LNCaP clone FGC (cell line): Measurements from ENCODE around the gene SYN1.

Source experiments
- DNase-seq: peaks from one replicate; pipeline ENCODE4 v3.0.0-alpha.2; 2011; ENCODE audit warnings: low read depth
- H3K4me3 ChIP-seq: 2 replicates; pipeline ENCODE4 v1.5.1; 2011; ENCODE audit warnings: mild to moderate bottlenecking, low read depth, low read length, control low read depth
- TF ChIP-seq, protein P1 (sequence below): IDR thresholded peaks from 2 replicates; pipeline ENCODE4 v1.5.1; 2012; ENCODE audit warnings: mild to moderate bottlenecking; ENCODE audit not compliant: control insufficient read depth, insufficient read depth; ENCODE audit errors: extremely low read depth

SYN1 gene

GRCh38 chrX:47587091-47587891 lies 32.4 kb downstream of the SYN1 start:
- no peak for DNase-seq
- H3K4me3 ChIP-seq = no peak overlapping the region
- TF ChIP-seq, protein P1, sequence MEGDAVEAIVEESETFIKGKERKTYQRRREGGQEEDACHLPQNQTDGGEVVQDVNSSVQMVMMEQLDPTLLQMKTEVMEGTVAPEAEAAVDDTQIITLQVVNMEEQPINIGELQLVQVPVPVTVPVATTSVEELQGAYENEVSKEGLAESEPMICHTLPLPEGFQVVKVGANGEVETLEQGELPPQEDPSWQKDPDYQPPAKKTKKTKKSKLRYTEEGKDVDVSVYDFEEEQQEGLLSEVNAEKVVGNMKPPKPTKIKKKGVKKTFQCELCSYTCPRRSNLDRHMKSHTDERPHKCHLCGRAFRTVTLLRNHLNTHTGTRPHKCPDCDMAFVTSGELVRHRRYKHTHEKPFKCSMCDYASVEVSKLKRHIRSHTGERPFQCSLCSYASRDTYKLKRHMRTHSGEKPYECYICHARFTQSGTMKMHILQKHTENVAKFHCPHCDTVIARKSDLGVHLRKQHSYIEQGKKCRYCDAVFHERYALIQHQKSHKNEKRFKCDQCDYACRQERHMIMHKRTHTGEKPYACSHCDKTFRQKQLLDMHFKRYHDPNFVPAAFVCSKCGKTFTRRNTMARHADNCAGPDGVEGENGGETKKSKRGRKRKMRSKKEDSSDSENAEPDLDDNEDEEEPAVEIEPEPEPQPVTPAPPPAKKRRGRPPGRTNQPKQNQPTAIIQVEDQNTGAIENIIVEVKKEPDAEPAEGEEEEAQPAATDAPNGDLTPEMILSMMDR = no peak

DNA sequence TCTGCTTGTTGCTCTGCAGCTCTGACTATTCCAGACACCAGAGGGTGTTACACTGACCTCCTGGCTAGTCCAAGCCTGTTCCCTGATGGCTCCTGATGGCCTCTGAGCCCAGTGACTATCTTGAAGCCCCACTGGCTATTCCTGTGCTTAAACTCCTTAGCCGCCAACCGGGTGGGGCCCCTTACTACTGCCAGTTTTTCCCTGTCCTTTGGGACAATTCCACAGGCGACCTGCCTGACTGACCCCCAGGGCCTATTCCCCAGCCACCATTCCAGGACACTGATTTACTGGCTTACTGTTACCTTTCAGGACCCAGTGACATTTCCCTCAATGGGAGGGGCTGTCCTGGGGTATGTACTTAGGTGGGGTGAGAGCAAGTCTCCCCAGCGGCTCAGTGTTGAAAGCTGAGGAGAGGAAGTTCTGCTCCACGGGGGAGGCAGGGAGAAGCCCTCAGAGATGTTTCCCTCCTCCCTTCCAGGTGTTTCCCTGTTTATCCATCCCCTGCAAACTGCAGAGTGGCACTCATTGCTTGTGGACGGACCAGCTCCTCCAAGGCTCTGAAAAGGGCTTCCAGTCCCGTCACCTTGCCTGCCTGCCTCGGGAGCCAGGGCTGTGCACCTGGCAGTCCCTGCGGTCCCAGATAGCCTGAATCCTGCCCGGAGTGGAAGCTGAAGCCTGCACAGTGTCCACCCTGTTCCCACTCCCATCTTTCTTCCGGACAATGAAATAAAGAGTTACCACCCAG lies 33.4 kb downstream of the SYN1 start:
- TF ChIP-seq, protein P1 = no peak
- no peak overlapping the region for H3K4me3 ChIP-seq
- no peak for DNase-seq

- TF ChIP-seq, protein P1 = no peak
- DNase-seq = no peak
- H3K4me3 ChIP-seq = no peak overlapping the region
Observed at GRCh38 chrX:47585273-47585672, 34.4 kb downstream of the SYN1 start.

- no peak for DNase-seq
- H3K4me3 ChIP-seq = no peak overlapping the region
- TF ChIP-seq, protein P1 = no peak
Observed at GRCh38 chrX:47584714-47585113, 34.9 kb downstream of the SYN1 start.

DNA sequence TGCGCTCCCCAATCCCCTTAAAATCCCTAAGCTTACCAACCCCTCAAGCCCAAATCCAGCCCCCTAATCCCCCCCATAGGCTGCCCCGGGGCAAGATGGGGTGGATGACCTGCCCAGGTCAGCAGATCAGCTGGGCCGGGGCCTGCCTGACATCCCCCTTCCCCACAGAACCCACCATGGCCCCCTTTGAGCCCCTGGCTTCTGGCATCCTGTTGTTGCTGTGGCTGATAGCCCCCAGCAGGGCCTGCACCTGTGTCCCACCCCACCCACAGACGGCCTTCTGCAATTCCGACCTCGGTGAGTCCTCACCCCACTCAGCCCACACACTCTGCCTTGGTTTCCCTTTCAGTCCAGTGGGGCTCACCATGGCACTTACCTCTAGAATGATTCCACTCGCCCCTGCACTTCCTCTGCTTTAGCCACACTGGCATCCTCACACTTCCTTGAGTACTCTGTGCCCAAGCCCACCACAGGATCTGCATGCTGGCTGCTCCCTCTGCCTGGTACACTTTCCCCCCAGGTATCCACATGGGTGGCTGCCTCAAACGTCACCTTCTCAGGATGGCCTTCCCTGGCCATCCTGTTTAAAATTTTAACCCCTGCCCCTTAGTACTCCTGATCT lies 36.3 kb downstream of the SYN1 start:
- TF ChIP-seq, protein P1 = no peak
- H3K4me3 ChIP-seq = no peak overlapping the region
- no peak for DNase-seq

- no peak within 1 kb of the TSS for H3K4me3 ChIP-seq
- no peak for DNase-seq
Observed at GRCh38 chrX:47581731-47582647, 37.7 kb downstream of the SYN1 start, which contains the start of gene TIMP1. TIMP1 (plus strand) TSS chrX:47582436; CDS start chrX:47583416, 980 bp downstream.

More at GRCh38 chrX:47581731-47582647, 37.7 kb downstream of the SYN1 start, which contains the start of gene TIMP1:
- TF ChIP-seq, protein P1 = no peak
